HepG2 (cell line): ENCODE results near the gene MTMR10. TPM values are rescaled to one million over a fixed set of nuclear protein-coding genes. Genes with fewer than 3 reads are reported as not detected.

Source experiments
- BHLHE40 ChIP-seq: IDR thresholded peaks from 2 replicates; pipeline ENCODE4 v1.6.1; 2011; ENCODE audit warnings: low read length, improper control_type of control experiment
- CHCHD3 ChIP-seq: sonication (generic); formaldehyde crosslinking; IDR thresholded peaks from 2 replicates; pipeline ENCODE4 v1.8.0; 2022; ENCODE audit warnings: mild to moderate bottlenecking, missing genetic modification reagents, moderate library complexity
- ELF4 ChIP-seq: sonication (generic); formaldehyde crosslinking; IDR thresholded peaks from 2 replicates; pipeline ENCODE4 v1.5.0; 2020; ENCODE audit warnings: missing genetic modification reagents, mild to moderate bottlenecking, moderate library complexity, borderline replicate concordance
- GATAD1 ChIP-seq: IDR thresholded peaks from 2 replicates; pipeline ENCODE4 v1.6.1; 2016; ENCODE audit warnings: missing genetic modification reagents, missing compliant biosample characterization
- HMGA1 ChIP-seq: sonication (generic); formaldehyde crosslinking; conservative IDR thresholded peaks from 2 replicates; pipeline ENCODE4 v1.4.0; 2020; ENCODE audit warnings: missing genetic modification reagents
- JUND ChIP-seq: sonication (generic); formaldehyde crosslinking; IDR thresholded peaks from 2 replicates; pipeline ENCODE4 v1.8.0; 2022; ENCODE audit warnings: mild to moderate bottlenecking, missing genetic modification reagents
- KDM1A ChIP-seq: IDR thresholded peaks from 2 replicates; pipeline ENCODE4 v1.6.1; 2016; ENCODE audit warnings: missing compliant biosample characterization
- MIXL1 ChIP-seq: IDR thresholded peaks from 2 replicates; pipeline ENCODE4 v1.6.1; 2016
- NBN ChIP-seq: fragments of 450-650 bp; conservative IDR thresholded peaks from 2 replicates; pipeline ENCODE4 v1.6.1; 2017
- NFE2 ChIP-seq: sonication (generic); formaldehyde crosslinking; IDR thresholded peaks from 2 replicates; pipeline ENCODE4 v1.4.0; 2020; ENCODE audit warnings: missing genetic modification reagents
- U2AF1 ChIP-seq: fragments of 200-400 bp; formaldehyde crosslinking; optimal IDR thresholded peaks from 2 replicates; pipeline ENCODE3; 2017; ENCODE audit warnings: mild to moderate bottlenecking, low read depth, low read length
- XRCC5 ChIP-seq: fragments of 200-400 bp; formaldehyde crosslinking; optimal IDR thresholded peaks from 2 replicates; pipeline ENCODE3; 2017; ENCODE audit warnings: mild to moderate bottlenecking, low read length
- ZFP1 ChIP-seq: IDR thresholded peaks from 2 replicates; pipeline ENCODE4 v1.6.1; 2016
- ZFP41 ChIP-seq: sonication (generic); formaldehyde crosslinking; IDR thresholded peaks from 2 replicates; pipeline ENCODE4 v1.4.0; 2020; ENCODE audit warnings: mild to moderate bottlenecking, missing genetic modification reagents, borderline replicate concordance
- ZNF101 ChIP-seq: sonication (generic); formaldehyde crosslinking; IDR thresholded peaks from 2 replicates; pipeline ENCODE4 v1.4.0; 2020; ENCODE audit warnings: mild to moderate bottlenecking, low read depth, missing genetic modification reagents, borderline replicate concordance
- ZNF160 ChIP-seq: sonication (generic); formaldehyde crosslinking; IDR thresholded peaks from 2 replicates; pipeline ENCODE4 v1.8.0; 2022; ENCODE audit warnings: mild to moderate bottlenecking, inconsistent platforms, missing genetic modification reagents
- ZNF329 ChIP-seq: sonication (generic); formaldehyde crosslinking; IDR thresholded peaks from 2 replicates; pipeline ENCODE4 v1.9.0; 2021; ENCODE audit warnings: low read depth, mild to moderate bottlenecking, missing genetic modification reagents
- ZNF460 ChIP-seq: sonication (generic); formaldehyde crosslinking; IDR thresholded peaks from 2 replicates; pipeline ENCODE4 v1.5.1; 2020; ENCODE audit warnings: missing genetic modification reagents, mild to moderate bottlenecking, borderline replicate concordance
- ZNF558 ChIP-seq: sonication (generic); formaldehyde crosslinking; IDR thresholded peaks from 2 replicates; pipeline ENCODE4 v1.9.0; 2022; ENCODE audit warnings: mild to moderate bottlenecking, missing genetic modification reagents, borderline replicate concordance
- ZNF598 ChIP-seq: sonication (generic); formaldehyde crosslinking; IDR thresholded peaks from 2 replicates; pipeline ENCODE4 v1.5.1; 2020; ENCODE audit warnings: mild to moderate bottlenecking, missing genetic modification reagents, borderline replicate concordance
- polyA plus RNA-seq, 8 experiments: library from polyadenylated mRNA; depleted of rRNA in 3 of 8; stranded (reverse) in 7 of 8; unstranded in 1 of 8; fragments of >200 nt; fragmentation: Illumina TruSeq in 4 of 8; extraction: Trizol in 4 of 8; gene quantifications; 2 replicates each; pipeline versions ENCODE4 v1.2.1 to v1.2.3, GENCODE V29; 2011 to 2016; ENCODE audit warnings: low read depth in 4 of 8, missing spikeins in 1 of 8, mixed read lengths in 1 of 8; ENCODE audit not compliant: insufficient read depth in 1 of 8
- total RNA-seq, 5 experiments: library from RNA; depleted of rRNA; stranded (reverse); fragments of >200 nt; fragmentation: Illumina TruSeq; extraction: Trizol; gene quantifications; 2 replicates each; pipeline ENCODE4 v1.2.3, GENCODE V29; 2016; ENCODE audit warnings: low read depth in 1 of 5
- TF ChIP-seq, protein P1 (sequence below): IDR thresholded peaks from 2 replicates; pipeline ENCODE4 v1.6.1; 2016
- TF ChIP-seq, protein P2 (sequence below): sonication (generic); formaldehyde crosslinking; IDR thresholded peaks from 2 replicates; pipeline ENCODE4 v1.4.0; 2020; ENCODE audit warnings: missing genetic modification reagents
- TF ChIP-seq, protein P3 (sequence below): sonication (generic); formaldehyde crosslinking; IDR thresholded peaks from 2 replicates; pipeline ENCODE4 v1.5.1; 2020; ENCODE audit warnings: mild to moderate bottlenecking, missing genetic modification reagents, moderate library complexity
- TF ChIP-seq, protein P4 (sequence below): sonication (generic); formaldehyde crosslinking; conservative IDR thresholded peaks from 2 replicates; pipeline ENCODE4 v1.4.0; 2020; ENCODE audit warnings: missing genetic modification reagents

MTMR10 gene
- total and polyA plus RNA-seq, 2 of the 13 experiments (the other 11 are each of a cell fraction or from before 2014, with no cell fraction given) = 10.2 to 17.4 TPM

DNA sequence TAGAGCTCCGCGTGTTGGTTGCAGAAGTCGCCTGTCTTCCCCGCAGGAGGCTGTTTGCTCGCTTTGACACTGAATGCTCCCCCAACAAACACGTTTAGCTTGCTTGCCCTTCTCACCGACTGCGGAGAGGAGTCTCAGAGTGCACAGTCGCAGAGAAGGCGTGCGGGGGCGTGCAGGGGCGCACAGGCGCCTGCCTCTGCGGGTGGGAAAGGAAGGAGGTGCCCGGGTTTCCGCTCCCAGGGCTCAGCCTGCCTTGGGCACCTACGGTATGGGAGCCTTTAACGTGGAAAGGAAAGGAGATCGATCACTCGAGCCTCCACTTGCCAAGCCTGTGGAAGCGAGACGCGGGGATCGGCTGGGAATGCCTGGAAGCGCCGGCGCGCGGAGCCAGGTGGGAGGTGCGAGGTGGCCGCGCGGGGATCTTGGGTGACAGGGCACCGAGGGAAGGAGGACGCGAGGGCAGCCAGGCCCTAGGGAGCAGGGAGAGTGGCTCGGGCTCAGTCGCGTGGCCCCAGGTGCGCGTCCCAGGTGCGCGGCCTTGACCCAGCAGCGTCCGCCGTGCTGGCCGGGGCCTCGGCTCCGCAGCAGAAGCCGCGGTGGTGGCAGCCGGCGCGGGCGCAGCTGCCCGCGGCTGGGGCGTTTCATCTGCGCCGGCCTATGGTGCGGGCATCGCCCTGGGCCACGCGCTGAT, 87.8 kb downstream of the MTMR10 start, which contains the start of gene FAN1 (continued):
- TF ChIP-seq NFE2 (CRISPR knock-in tag) (peak; percentile 38; the same call in 1 of the 2 replicates), CHCHD3 (CRISPR knock-in tag) (peak; percentile 85; the same call in 1 of the 2 replicates), KDM1A (CRISPR knock-in tag) (no peak), NBN (no peak), ZNF101 (CRISPR knock-in tag) (peak; percentile 84; the same call in 1 of the 2 replicates), ZFP41 (peak; percentile 76; the same call in 1 of the 2 replicates), ZNF558 (peak; percentile 73; the same call in 1 of the 2 replicates), ELF4 (CRISPR knock-in tag) (no peak), ZNF598 (CRISPR knock-in tag) (peak; percentile 83; the same call in 1 of the 2 replicates), GATAD1 (CRISPR knock-in tag) (peak; percentile 95), ZNF329 (CRISPR knock-in tag) (peak; percentile 86; the same call in 1 of the 2 replicates), JUND (CRISPR knock-in tag) (peak; percentile 38; the same call in 1 of the 2 replicates), BHLHE40 (no peak), ZNF160 (CRISPR knock-in tag) (peak; percentile 94), XRCC5 (peak; percentile 100), HMGA1 (no peak), ZNF460 (CRISPR knock-in tag) (no peak), U2AF1 (no peak), ZFP1 (CRISPR knock-in tag) (peak; percentile 73; the same call in 1 of the 2 replicates), MIXL1 (peak; percentile 31; the same call in 1 of the 2 replicates)
- TF ChIP-seq, protein P1, sequence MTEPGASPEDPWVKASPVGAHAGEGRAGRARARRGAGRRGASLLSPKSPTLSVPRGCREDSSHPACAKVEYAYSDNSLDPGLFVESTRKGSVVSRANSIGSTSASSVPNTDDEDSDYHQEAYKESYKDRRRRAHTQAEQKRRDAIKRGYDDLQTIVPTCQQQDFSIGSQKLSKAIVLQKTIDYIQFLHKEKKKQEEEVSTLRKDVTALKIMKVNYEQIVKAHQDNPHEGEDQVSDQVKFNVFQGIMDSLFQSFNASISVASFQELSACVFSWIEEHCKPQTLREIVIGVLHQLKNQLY (CRISPR knock-in tag) = no peak
- TF ChIP-seq, protein P2, sequence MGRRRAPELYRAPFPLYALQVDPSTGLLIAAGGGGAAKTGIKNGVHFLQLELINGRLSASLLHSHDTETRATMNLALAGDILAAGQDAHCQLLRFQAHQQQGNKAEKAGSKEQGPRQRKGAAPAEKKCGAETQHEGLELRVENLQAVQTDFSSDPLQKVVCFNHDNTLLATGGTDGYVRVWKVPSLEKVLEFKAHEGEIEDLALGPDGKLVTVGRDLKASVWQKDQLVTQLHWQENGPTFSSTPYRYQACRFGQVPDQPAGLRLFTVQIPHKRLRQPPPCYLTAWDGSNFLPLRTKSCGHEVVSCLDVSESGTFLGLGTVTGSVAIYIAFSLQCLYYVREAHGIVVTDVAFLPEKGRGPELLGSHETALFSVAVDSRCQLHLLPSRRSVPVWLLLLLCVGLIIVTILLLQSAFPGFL (CRISPR knock-in tag) = no peak
- TF ChIP-seq, protein P3, sequence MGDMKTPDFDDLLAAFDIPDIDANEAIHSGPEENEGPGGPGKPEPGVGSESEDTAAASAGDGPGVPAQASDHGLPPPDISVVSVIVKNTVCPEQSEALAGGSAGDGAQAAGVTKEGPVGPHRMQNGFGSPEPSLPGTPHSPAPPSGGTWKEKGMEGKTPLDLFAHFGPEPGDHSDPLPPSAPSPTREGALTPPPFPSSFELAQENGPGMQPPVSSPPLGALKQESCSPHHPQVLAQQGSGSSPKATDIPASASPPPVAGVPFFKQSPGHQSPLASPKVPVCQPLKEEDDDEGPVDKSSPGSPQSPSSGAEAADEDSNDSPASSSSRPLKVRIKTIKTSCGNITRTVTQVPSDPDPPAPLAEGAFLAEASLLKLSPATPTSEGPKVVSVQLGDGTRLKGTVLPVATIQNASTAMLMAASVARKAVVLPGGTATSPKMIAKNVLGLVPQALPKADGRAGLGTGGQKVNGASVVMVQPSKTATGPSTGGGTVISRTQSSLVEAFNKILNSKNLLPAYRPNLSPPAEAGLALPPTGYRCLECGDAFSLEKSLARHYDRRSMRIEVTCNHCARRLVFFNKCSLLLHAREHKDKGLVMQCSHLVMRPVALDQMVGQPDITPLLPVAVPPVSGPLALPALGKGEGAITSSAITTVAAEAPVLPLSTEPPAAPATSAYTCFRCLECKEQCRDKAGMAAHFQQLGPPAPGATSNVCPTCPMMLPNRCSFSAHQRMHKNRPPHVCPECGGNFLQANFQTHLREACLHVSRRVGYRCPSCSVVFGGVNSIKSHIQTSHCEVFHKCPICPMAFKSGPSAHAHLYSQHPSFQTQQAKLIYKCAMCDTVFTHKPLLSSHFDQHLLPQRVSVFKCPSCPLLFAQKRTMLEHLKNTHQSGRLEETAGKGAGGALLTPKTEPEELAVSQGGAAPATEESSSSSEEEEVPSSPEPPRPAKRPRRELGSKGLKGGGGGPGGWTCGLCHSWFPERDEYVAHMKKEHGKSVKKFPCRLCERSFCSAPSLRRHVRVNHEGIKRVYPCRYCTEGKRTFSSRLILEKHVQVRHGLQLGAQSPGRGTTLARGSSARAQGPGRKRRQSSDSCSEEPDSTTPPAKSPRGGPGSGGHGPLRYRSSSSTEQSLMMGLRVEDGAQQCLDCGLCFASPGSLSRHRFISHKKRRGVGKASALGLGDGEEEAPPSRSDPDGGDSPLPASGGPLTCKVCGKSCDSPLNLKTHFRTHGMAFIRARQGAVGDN = peak; percentile 98
- TF ChIP-seq, protein P4, sequence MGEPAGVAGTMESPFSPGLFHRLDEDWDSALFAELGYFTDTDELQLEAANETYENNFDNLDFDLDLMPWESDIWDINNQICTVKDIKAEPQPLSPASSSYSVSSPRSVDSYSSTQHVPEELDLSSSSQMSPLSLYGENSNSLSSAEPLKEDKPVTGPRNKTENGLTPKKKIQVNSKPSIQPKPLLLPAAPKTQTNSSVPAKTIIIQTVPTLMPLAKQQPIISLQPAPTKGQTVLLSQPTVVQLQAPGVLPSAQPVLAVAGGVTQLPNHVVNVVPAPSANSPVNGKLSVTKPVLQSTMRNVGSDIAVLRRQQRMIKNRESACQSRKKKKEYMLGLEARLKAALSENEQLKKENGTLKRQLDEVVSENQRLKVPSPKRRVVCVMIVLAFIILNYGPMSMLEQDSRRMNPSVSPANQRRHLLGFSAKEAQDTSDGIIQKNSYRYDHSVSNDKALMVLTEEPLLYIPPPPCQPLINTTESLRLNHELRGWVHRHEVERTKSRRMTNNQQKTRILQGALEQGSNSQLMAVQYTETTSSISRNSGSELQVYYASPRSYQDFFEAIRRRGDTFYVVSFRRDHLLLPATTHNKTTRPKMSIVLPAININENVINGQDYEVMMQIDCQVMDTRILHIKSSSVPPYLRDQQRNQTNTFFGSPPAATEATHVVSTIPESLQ (CRISPR knock-in tag) = 0 out of 2 replicates have a peak, but pooled peaks have one; percentile 59
